Dendritic cell treated with granulocyte-macrophage colony-stimulating factor and Interleukin-4, amounts not matched to agents 40 ng/mL and 50 ng/mL, for 4 days (primary cell): Measurements from ENCODE around the gene TMED1.
"Not testable (repeated sequence)": the region's sequence is repeated elsewhere in the genome, so short reads cannot be mapped to it uniquely, and the experiment has no call there.

Source experiments
- H3K27ac Mint-ChIP-seq: one replicate; pipeline ENCODE4 v1.8.0; 2022; ENCODE audit warnings: mild to moderate bottlenecking, mixed read lengths
- H3K27me3 Mint-ChIP-seq: one replicate; pipeline ENCODE4 v1.8.0; 2022; ENCODE audit warnings: mild to moderate bottlenecking, mixed read lengths
- H3K36me3 Mint-ChIP-seq: one replicate; pipeline ENCODE4 v1.8.0; 2022; ENCODE audit warnings: low read depth, mixed read lengths
- H3K4me1 Mint-ChIP-seq: one replicate; pipeline ENCODE4 v1.8.0; 2022; ENCODE audit warnings: low read depth, mixed read lengths
- H3K4me3 Mint-ChIP-seq: one replicate; pipeline ENCODE4 v1.8.0; 2022; ENCODE audit warnings: mild to moderate bottlenecking, moderate library complexity, mixed read lengths
- H3K9me3 Mint-ChIP-seq: one replicate; pipeline ENCODE4 v1.8.0; 2022; ENCODE audit warnings: mixed read lengths
- intact Hi-C: fragments of 100-400 bp; cut with micrococcal nuclease; formaldehyde crosslinking; loops from one replicate; pipeline ENCODE4 v1.15.0; 2022

The TMED1 gene

GRCh38 chr19:10835754-10836478 lies at the start of gene TMED1:
TMED1 (minus strand) TSS chr19:10836212; CDS start chr19:10836191, 21 bp downstream.
- intact Hi-C loops = loop anchor here (10.0 kb wide), 1 partner anchor 121 kb away; the partner anchor contains the start of gene DNM2

GRCh38 chr19:10885201-10886169 lies 49.5 kb upstream of the TMED1 start:
- peaks cover 37% of the 10 kb centered on the region for H3K36me3 Mint-ChIP-seq
- no peak overlapping the region for H3K4me3 Mint-ChIP-seq
- intact Hi-C loops = no loop called here
- H3K27ac Mint-ChIP-seq = peak overlapping the region; percentile 61
- peaks cover 48% of the 10 kb centered on the region for H3K4me1 Mint-ChIP-seq
- H3K9me3 Mint-ChIP-seq = no peaks in the 10 kb centered on the region
- H3K27me3 Mint-ChIP-seq = no peaks in the 10 kb centered on the region

More at GRCh38 chr19:10835754-10836478, at the start of gene TMED1:
- Mint-ChIP-seq H3K4me1 (peaks cover 31% of the 10 kb centered on the region), H3K9me3 (peaks cover 6% of the 10 kb centered on the region), H3K4me3 (peak within 1 kb of the TSS; percentile 97), H3K36me3 (peaks cover 58% of the 10 kb centered on the region), H3K27me3 (no peaks in the 10 kb centered on the region), H3K27ac (peak within 1 kb of the TSS; percentile 100)

GRCh38 chr19:10884274-10884673 lies 48.3 kb upstream of the TMED1 start:
- Mint-ChIP-seq H3K4me3 (no peak overlapping the region), H3K36me3 (peaks cover 48% of the 10 kb centered on the region), H3K27me3 (no peaks in the 10 kb centered on the region), H3K9me3 (no peaks in the 10 kb centered on the region), H3K4me1 (peaks cover 56% of the 10 kb centered on the region), H3K27ac (peak overlapping the region; percentile 61)
- intact Hi-C loops = no loop called here

GRCh38 chr19:10882108-10882457 lies 46.1 kb upstream of the TMED1 start:
- no peak overlapping the region for H3K4me3 Mint-ChIP-seq
- intact Hi-C loops = no loop called here
- no peaks in the 10 kb centered on the region for H3K27me3 Mint-ChIP-seq
- no peak overlapping the region for H3K27ac Mint-ChIP-seq
- H3K36me3 Mint-ChIP-seq = peaks cover 48% of the 10 kb centered on the region
- no peaks in the 10 kb centered on the region for H3K9me3 Mint-ChIP-seq
- H3K4me1 Mint-ChIP-seq = peaks cover 61% of the 10 kb centered on the region

- intact Hi-C loops = no loop called here
- Mint-ChIP-seq H3K4me3 (no peak overlapping the region), H3K27me3 (no peaks in the 10 kb centered on the region), H3K9me3 (no peaks in the 10 kb centered on the region), H3K27ac (no peak overlapping the region), H3K4me1 (peaks cover 62% of the 10 kb centered on the region), H3K36me3 (peaks cover 44% of the 10 kb centered on the region)
These were observed 45.5 kb upstream of the TMED1 start for GRCh38 chr19:10881403-10882107.

- no peaks in the 10 kb centered on the region for H3K27me3 Mint-ChIP-seq
- H3K27ac Mint-ChIP-seq = peak overlapping the region; percentile 89
- intact Hi-C loops = no loop called here
- peaks cover 43% of the 10 kb centered on the region for H3K36me3 Mint-ChIP-seq
- no peaks in the 10 kb centered on the region for H3K9me3 Mint-ChIP-seq
- no peak overlapping the region for H3K4me3 Mint-ChIP-seq
- H3K4me1 Mint-ChIP-seq = peaks cover 74% of the 10 kb centered on the region
These were observed 42.2 kb upstream of the TMED1 start for GRCh38 chr19:10878253-10878652.

- Mint-ChIP-seq H3K4me1 (peaks cover 79% of the 10 kb centered on the region), H3K27ac (peak overlapping the region; percentile 89), H3K36me3 (peaks cover 47% of the 10 kb centered on the region)
- H3K27me3 Mint-ChIP-seq, H3K4me3 Mint-ChIP-seq, H3K9me3 Mint-ChIP-seq, intact Hi-C loops: not testable (repeated sequence)
These were observed 41.6 kb upstream of the TMED1 start for GRCh38 chr19:10877608-10878007.

- Mint-ChIP-seq H3K4me3 (peak overlapping the region; percentile 51), H3K4me1 (peaks cover 76% of the 10 kb centered on the region), H3K27ac (peak overlapping the region; percentile 89), H3K27me3 (no peaks in the 10 kb centered on the region), H3K36me3 (peaks cover 50% of the 10 kb centered on the region), H3K9me3 (no peaks in the 10 kb centered on the region)
- intact Hi-C loops = no loop called here
These were observed 40.6 kb upstream of the TMED1 start for GRCh38 chr19:10876459-10877240.

- intact Hi-C loops = loop anchor here (5.0 kb wide), 1 partner anchor 33 kb away; no protein-coding TSS in a partner anchor
- no peaks in the 10 kb centered on the region for H3K9me3 Mint-ChIP-seq
- H3K27me3 Mint-ChIP-seq = no peaks in the 10 kb centered on the region
- H3K36me3 Mint-ChIP-seq = peaks cover 35% of the 10 kb centered on the region
- no peak overlapping the region for H3K4me3 Mint-ChIP-seq
- H3K4me1 Mint-ChIP-seq = peaks cover 77% of the 10 kb centered on the region
- H3K27ac Mint-ChIP-seq = peak overlapping the region; percentile 89
These were observed 38.0 kb upstream of the TMED1 start for GRCh38 chr19:10874024-10874423.

- H3K27me3 Mint-ChIP-seq = no peaks in the 10 kb centered on the region
- H3K9me3 Mint-ChIP-seq = no peaks in the 10 kb centered on the region
- H3K27ac Mint-ChIP-seq = peak overlapping the region; percentile 80
- peaks cover 77% of the 10 kb centered on the region for H3K4me1 Mint-ChIP-seq
- H3K36me3 Mint-ChIP-seq = peaks cover 40% of the 10 kb centered on the region
- H3K4me3 Mint-ChIP-seq = peak overlapping the region; percentile 79
- intact Hi-C loops = loop anchor here (5.0 kb wide), 1 partner anchor 35 kb away; no protein-coding TSS in a partner anchor
These were observed 36.6 kb upstream of the TMED1 start for GRCh38 chr19:10872546-10873107.

- Mint-ChIP-seq H3K4me3 (peak overlapping the region; percentile 79), H3K4me1 (peaks cover 81% of the 10 kb centered on the region), H3K27me3 (no peaks in the 10 kb centered on the region), H3K9me3 (no peaks in the 10 kb centered on the region), H3K36me3 (peaks cover 40% of the 10 kb centered on the region), H3K27ac (peak overlapping the region; percentile 80)
- intact Hi-C loops = loop anchor here (1.0 to 5.0 kb wide), 2 partner anchors 35 to 56 kb away; partner anchors contain the start of genes TIMM29 and YIPF2
These were observed 35.9 kb upstream of the TMED1 start for GRCh38 chr19:10871711-10872545.
